NK-92 (cell line): Measurements from ENCODE around the gene KAT6B.
"Not testable (repeated sequence)": the region's sequence is repeated elsewhere in the genome, so short reads cannot be mapped to it uniquely, and the experiment has no call there.

Experiments
- DNase-seq: peaks from one replicate; lab custom pipeline; 2025; ENCODE audit not compliant: unreplicated experiment; lab: John Stamatoyannopoulos, UW

KAT6B gene

GRCh38 chr10:74888962-74889661 lies 62.7 kb downstream of the KAT6B start:
- no peak for DNase-seq

DNA sequence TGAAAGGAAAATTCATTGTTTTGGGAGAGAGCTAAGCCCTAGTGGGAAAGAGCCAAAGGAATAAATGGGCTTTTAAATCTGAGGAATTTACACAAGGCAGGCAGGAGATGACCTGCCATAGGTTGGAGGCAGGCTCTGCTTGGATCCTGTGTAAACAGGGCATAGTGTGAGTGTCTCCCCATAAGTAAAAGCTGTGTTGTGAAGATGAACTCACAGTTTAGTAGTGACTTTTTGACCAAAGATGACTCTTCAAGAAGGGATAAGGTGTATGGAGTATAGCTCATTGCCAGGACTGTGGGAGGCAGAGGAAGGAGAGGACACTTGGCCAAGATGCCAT lies 63.2 kb downstream of the KAT6B start:
- no peak for DNase-seq

DNA sequence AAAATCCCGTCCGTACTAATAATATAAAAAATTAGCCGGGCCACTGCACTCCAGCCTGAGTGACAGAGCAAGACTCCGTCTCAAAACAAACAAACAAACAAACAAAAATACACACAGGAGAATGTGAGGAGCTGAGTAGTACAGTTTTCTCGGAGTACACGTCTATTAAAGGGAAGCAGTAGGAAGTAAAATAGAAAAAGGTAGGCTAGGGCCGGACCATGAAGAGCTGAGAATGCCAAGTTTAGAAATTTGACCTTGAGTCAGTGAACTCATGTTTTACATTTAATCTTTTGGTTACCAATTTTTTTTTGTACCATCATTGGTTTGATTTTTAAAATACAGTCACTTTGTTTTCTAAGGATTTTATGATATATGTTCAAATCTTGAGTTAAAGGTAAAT lies 64.1 kb downstream of the KAT6B start:
- DNase-seq: no peak

- DNase-seq: no peak
These were observed 64.7 kb downstream of the KAT6B start for GRCh38 chr10:74891053-74891452.

- no peak for DNase-seq
These were observed 66.4 kb downstream of the KAT6B start for GRCh38 chr10:74892839-74893238.

GRCh38 chr10:74893329-74893728 lies 66.9 kb downstream of the KAT6B start:
- not testable (repeated sequence) for DNase-seq

GRCh38 chr10:74896788-74897527 lies 70.6 kb downstream of the KAT6B start:
- no peak for DNase-seq

GRCh38 chr10:74898201-74898976 lies 72.0 kb downstream of the KAT6B start:
- DNase-seq: no peak

DNA sequence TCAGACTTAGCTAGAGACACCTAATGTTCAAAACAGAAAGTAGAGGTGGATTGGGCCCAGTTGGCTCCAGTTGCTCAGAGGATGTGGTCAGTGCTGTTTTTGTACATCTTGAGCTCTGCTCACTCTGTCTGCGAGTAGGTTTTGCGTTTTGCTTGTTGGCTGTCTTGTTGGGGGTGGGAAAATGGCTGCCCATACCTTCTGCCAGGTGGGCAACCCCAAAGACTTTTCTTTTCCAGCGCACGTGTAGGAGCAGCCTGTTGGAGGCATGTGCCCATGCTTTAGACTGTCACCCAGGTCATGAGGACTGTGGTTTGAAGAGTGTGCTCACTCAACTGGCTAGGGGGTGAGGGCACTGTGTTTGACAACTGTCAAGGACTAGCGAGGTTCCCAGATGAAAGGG lies 73.9 kb downstream of the KAT6B start:
- no peak for DNase-seq

- no peak for DNase-seq
These were observed 74.9 kb downstream of the KAT6B start for GRCh38 chr10:74901301-74901700.

DNA sequence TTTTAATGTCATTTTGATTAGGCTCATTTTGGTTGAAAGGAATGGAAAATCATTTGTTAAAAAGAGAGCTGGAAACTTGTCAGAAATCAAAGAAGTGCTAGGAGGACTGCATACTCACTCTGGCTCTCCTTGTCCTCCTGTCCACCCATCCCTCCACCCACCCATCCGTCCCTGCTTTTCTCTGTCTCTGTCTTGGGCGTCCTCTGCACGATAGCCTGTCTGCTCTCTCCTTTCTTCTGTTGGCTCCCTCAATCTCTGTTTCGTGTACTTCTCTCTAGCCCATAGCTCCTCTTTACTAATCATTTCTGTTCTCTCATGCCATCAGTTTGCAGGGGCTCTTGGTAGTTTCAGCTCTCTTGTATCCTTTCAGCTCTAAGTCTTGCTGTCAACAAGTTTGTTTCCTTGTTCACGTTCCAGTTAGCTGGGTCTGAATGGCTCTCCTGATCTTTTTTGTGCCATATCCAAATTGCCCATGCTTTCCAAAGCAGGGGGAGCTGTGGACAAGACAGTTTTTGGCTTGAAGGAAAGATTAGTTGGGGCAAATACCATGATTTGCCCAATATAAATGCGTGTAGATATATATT lies 75.6 kb downstream of the KAT6B start:
- no peak for DNase-seq

DNA sequence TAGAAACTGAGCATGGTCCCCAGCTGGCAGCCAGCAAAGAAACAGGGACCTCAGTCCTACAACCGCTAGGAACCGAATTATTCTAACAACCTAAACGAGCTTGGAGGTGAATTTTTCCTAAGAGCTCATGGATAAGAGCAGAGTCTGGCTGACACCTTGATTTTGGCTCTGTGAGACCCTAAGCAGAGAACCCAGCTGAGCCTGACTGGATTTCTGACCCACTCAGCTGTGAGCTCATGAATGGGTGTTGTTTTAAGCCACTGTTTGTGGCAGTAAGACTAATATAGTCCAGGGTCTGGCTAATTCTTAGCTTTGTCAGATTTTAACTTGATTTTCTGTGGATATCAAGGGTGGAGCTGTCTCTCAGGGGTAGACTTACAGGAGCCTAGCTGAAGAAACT lies 77.1 kb downstream of the KAT6B start:
- DNase-seq: no peak

DNA sequence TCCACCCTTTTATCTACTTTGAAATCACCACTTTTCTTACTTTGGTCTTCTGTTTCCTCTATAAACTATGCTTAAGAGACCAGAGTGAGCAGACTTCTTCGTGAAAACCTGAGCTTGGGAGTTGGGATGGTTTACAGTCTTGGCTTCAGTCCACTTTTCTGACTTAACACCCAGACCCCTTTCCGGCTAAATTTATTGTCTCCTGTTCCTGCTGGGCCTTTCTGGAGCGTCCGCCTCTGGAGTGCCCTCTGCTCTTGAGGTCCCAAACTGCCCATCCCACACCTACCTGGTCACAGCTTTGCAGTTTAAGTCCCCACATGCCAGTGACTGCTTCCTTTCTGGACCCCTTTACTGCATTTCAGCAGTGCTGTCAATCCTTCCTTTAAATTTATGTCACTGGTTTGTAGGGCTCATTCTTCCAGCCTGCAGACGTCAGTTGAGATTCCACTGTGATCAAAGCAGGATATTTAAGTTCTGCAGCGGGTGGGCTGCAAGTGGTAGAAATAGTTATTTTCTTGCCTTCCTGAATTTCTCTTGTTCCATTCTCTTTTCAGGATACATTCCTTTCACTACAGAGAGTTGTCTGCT lies 80.3 kb downstream of the KAT6B start:
- no peak for DNase-seq

DNA sequence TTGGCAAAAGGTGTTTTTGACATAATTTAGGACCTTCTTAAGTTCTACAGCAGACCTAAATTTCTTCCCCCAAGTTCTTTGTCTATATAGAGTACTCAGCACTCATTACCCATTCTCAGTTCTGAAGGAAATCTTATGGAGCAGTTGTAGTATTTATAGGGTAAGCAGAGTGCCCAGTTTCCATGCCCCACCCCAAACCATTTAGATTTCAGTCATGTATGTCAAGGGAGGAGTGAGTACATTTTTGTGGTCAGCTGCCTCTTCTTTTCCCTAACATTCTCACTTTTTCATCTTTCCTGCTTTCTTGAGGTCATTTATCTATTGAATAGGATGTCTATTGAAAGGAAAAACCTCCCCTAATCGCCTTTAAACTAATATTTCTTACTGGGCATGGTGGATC lies 83.3 kb downstream of the KAT6B start:
- no peak for DNase-seq

DNA sequence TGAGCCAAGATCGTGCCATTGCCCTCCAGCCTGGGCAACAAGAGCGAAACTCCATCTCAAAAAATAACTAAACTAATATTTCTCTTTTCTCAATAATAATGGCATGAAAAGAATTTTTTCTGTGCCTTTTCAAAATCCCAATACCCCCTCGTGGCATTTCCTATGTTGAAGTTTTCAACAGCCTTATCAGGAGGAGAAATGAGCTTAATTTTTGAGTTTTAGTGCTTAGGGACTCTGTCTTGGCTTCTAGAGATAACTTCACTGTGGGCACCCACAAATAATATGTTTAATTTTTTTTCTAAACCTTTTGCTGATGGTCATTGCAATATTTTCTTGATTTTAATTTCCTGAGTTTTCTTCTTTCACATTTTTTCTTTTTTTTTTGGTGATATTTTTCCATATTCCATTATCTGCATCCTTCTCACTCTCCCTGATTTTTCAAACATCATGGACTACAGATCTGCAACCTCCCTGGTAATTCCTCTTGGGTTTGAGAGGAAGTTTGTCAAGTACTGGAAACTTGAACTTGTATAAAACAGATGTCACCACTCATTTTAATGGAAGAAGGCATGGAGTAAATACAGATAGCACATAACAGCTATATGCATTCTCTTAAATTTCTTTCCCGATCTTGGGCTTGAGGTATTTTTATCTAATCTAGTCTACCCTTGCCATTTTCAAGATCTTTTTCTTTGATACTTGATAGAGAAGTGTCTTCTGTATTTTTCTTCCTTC lies 84.0 kb downstream of the KAT6B start:
- DNase-seq: no peak

DNA sequence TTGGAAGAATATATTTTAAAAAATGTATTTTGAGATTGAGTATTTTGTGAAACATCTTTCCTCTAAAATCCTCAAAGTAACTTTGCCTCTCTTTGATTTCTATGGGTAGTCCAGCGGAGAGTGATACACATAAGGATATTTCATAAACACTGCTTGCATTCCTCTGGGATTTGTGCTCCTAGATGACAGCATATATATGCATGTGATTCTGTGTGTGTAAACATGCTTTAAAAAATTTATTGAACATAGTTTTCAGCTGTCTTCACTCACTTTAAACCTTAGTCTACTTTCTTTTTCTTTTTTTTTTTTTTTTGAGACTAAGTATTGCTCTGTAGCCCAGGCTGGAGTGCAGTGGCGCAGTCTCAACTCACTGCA lies 84.6 kb downstream of the KAT6B start:
- DNase-seq: no peak

DNA sequence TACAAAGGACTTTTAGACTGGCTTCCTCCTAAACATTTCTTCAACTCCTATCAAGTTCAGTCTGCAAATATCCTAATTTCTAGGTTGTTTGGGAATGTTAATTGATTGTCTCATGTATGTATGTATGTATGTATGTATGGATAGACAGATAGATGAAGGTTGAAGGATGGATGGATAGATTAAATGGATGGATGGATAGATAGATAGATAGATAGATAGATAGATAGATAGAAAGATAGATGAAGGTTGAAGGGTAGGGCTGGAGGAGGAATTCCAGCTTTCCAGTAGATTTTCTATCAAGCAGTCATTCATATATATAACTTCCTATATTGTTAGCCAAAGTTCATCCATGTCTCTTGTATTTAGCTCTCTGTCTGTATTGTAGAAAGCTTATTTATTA lies 85.8 kb downstream of the KAT6B start:
- DNase-seq: no peak

GRCh38 chr10:74912682-74913081 lies 86.3 kb downstream of the KAT6B start:
- no peak for DNase-seq

DNA sequence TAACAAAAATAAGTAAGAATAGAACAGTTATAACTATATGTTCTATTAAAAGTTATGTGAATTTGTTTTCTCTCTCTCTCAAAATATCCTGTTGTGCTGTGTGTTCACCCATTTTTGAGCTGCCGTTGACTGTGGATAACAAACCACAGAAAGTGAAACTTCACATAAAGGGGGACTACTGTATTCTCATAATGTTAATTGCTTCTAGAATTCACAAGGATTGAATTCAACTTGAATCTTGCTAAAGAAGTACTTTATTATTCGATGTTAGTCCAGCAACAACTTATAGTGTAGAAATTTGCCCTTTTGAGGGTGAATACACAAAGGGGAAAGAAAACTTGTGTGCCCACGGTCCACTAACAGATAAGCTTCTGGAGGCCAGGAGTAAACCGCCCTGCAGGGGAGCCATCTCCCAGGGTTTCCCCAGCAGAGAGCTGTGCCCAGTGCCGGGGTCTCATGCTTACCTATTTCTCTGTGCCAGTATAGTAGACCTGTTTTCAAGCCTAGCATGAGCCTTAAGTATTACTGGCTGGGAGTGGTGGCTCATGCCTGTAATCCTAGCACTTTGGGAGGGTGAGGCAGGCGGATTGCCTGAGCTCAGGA lies 87.1 kb downstream of the KAT6B start:
- no peak for DNase-seq

GRCh38 chr10:74916283-74916682 lies 89.9 kb downstream of the KAT6B start:
- no peak for DNase-seq
